T-helper 17 cell (primary cell): Measurements from ENCODE around the gene PLEKHH3. TPM values are rescaled to one million over a fixed set of nuclear protein-coding genes. Genes with fewer than 3 reads are reported as not detected.
"Not testable (repeated sequence)": the region's sequence is repeated elsewhere in the genome, so short reads cannot be mapped to it uniquely, and the experiment has no call there.

Experiments
- ATAC-seq: fragments of 150-1000 bp; cut with Tn5 transposase; 2 replicates; pipeline ENCODE4 v1.10.0; 2021; ENCODE audit warnings: mild to moderate bottlenecking, moderate library complexity
- DNase-seq, 3 donors: peaks; one replicate each; pipeline versions ENCODE4 v3.0.0 to v3.0.0-alpha.2; 2020 to 2021
- H3K9me3 ChIP-seq: one replicate; pipeline ENCODE4 v1.7.0; 2013; ENCODE audit warnings: low read length, mild to moderate bottlenecking; ENCODE audit not compliant: control insufficient read depth, poor library complexity, severe bottlenecking
- H3K27ac Mint-ChIP-seq: one replicate; pipeline ENCODE4 v1.8.0; 2022; ENCODE audit warnings: mild to moderate bottlenecking, moderate library complexity, mixed read lengths
- H3K27me3 Mint-ChIP-seq: one replicate; pipeline ENCODE4 v1.8.0; 2022; ENCODE audit warnings: mixed read lengths
- H3K36me3 Mint-ChIP-seq: one replicate; pipeline ENCODE4 v1.8.0; 2022; ENCODE audit warnings: low read depth, mixed read lengths
- H3K4me1 Mint-ChIP-seq: one replicate; pipeline ENCODE4 v1.8.0; 2022; ENCODE audit warnings: mild to moderate bottlenecking, mixed read lengths
- H3K4me3 Mint-ChIP-seq: one replicate; pipeline ENCODE4 v1.8.0; 2022; ENCODE audit warnings: mild to moderate bottlenecking, moderate library complexity, mixed read lengths
- total RNA-seq, 4 donors: library from RNA in 2 of 4; stranded (reverse) in 2 of 4; gene quantifications; one replicate each; pipeline ENCODE4 v1.2.3 and lab custom pipeline; 2022 to 2026

PLEKHH3 gene
- total RNA-seq, 2 donors from 2014 or later = 0.78 to 0.85 TPM

GRCh38 chr17:42673266-42673884, 3.4 kb downstream of the PLEKHH3 start:
- H3K27ac Mint-ChIP-seq = no peak overlapping the region
- H3K27me3 Mint-ChIP-seq = peaks cover 18% of the 10 kb centered on the region
- H3K4me3 Mint-ChIP-seq = no peak overlapping the region
- peaks cover 30% of the 10 kb centered on the region for H3K4me1 Mint-ChIP-seq
- ATAC-seq (no peak), DNase-seq (no peak)
- peaks cover 2% of the 10 kb centered on the region for H3K36me3 Mint-ChIP-seq
- H3K9me3 ChIP-seq = no peaks in the 10 kb centered on the region

- no peaks in the 10 kb centered on the region for H3K9me3 ChIP-seq
- DNase-seq = no peak
- ATAC-seq = no peak
- peaks cover 2% of the 10 kb centered on the region for H3K36me3 Mint-ChIP-seq
- peaks cover 18% of the 10 kb centered on the region for H3K27me3 Mint-ChIP-seq
- peaks cover 26% of the 10 kb centered on the region for H3K4me1 Mint-ChIP-seq
- H3K4me3 Mint-ChIP-seq = no peak overlapping the region
- no peak overlapping the region for H3K27ac Mint-ChIP-seq
Measured at GRCh38 chr17:42672038-42672437, 4.8 kb downstream of the PLEKHH3 start.

GRCh38 chr17:42670789-42671657, 5.8 kb downstream of the PLEKHH3 start:
- Mint-ChIP-seq H3K4me3 (peak overlapping the region; percentile 87), H3K27me3 (peaks cover 18% of the 10 kb centered on the region), H3K4me1 (peaks cover 20% of the 10 kb centered on the region), H3K27ac (no peak overlapping the region), H3K36me3 (peaks cover 3% of the 10 kb centered on the region)
- H3K9me3 ChIP-seq = no peaks in the 10 kb centered on the region
- no peak for DNase-seq
- no peak for ATAC-seq

- DNase-seq = peak; percentile 51 to 62 (median 60)
- Mint-ChIP-seq H3K36me3 (peaks cover 3% of the 10 kb centered on the region), H3K27me3 (peaks cover 18% of the 10 kb centered on the region), H3K4me3 (peak overlapping the region; percentile 87), H3K27ac (no peak overlapping the region), H3K4me1 (peaks cover 20% of the 10 kb centered on the region)
- ATAC-seq = peak; percentile 89
- H3K9me3 ChIP-seq = no peaks in the 10 kb centered on the region
Measured at GRCh38 chr17:42669977-42670788, 6.6 kb downstream of the PLEKHH3 start.

GRCh38 chr17:42669705-42669976, 7.2 kb downstream of the PLEKHH3 start:
- Mint-ChIP-seq H3K36me3 (peaks cover 3% of the 10 kb centered on the region), H3K27ac (no peak overlapping the region), H3K27me3 (peaks cover 13% of the 10 kb centered on the region), H3K4me1 (peaks cover 17% of the 10 kb centered on the region), H3K4me3 (peak overlapping the region; percentile 69)
- DNase-seq (no peak), ATAC-seq (no peak)
- H3K9me3 ChIP-seq = no peaks in the 10 kb centered on the region

GRCh38 chr17:42667088-42667951, 9.5 kb downstream of the PLEKHH3 start:
- Mint-ChIP-seq H3K27me3 (peaks cover 7% of the 10 kb centered on the region), H3K27ac (no peak overlapping the region), H3K4me3 (no peak overlapping the region), H3K4me1 (peaks cover 11% of the 10 kb centered on the region), H3K36me3 (peaks cover 3% of the 10 kb centered on the region)
- DNase-seq (no peak), ATAC-seq (no peak)
- no peaks in the 10 kb centered on the region for H3K9me3 ChIP-seq

- not testable (repeated sequence) for H3K4me3 Mint-ChIP-seq, ATAC-seq, H3K27ac Mint-ChIP-seq, H3K4me1 Mint-ChIP-seq, H3K36me3 Mint-ChIP-seq, H3K27me3 Mint-ChIP-seq, DNase-seq, H3K9me3 ChIP-seq
Measured at GRCh38 chr17:42666126-42666525, 10.7 kb downstream of the PLEKHH3 start.

GRCh38 chr17:42665581-42666001, 11.2 kb downstream of the PLEKHH3 start:
- no peak overlapping the region for H3K4me3 Mint-ChIP-seq
- ATAC-seq (no peak), DNase-seq (no peak)
- H3K27me3 Mint-ChIP-seq = no peaks in the 10 kb centered on the region
- H3K9me3 ChIP-seq = no peaks in the 10 kb centered on the region
- no peak overlapping the region for H3K27ac Mint-ChIP-seq
- peaks cover 5% of the 10 kb centered on the region for H3K4me1 Mint-ChIP-seq
- H3K36me3 Mint-ChIP-seq = peaks cover 3% of the 10 kb centered on the region

- peaks cover 16% of the 10 kb centered on the region for H3K4me1 Mint-ChIP-seq
- ATAC-seq = no peak
- no peak overlapping the region for H3K27ac Mint-ChIP-seq
- peak overlapping the region; percentile 36 for H3K4me3 Mint-ChIP-seq
- no peak for DNase-seq
- H3K36me3 Mint-ChIP-seq = no peaks in the 10 kb centered on the region
- H3K27me3 Mint-ChIP-seq = peaks cover 3% of the 10 kb centered on the region
- no peaks in the 10 kb centered on the region for H3K9me3 ChIP-seq
Measured at GRCh38 chr17:42660692-42661345, 16.0 kb downstream of the PLEKHH3 start.

GRCh38 chr17:42659932-42660274, 16.9 kb downstream of the PLEKHH3 start:
- H3K27ac Mint-ChIP-seq, H3K9me3 ChIP-seq, ATAC-seq, H3K36me3 Mint-ChIP-seq, DNase-seq: not testable (repeated sequence)
- Mint-ChIP-seq H3K4me1 (peaks cover 22% of the 10 kb centered on the region), H3K27me3 (peaks cover 12% of the 10 kb centered on the region), H3K4me3 (peak overlapping the region; percentile 89)

- Mint-ChIP-seq H3K27ac (peak within 1 kb of the TSS; percentile 66), H3K4me3 (peak within 1 kb of the TSS; percentile 89), H3K4me1 (peaks cover 26% of the 10 kb centered on the region), H3K36me3 (peaks cover 2% of the 10 kb centered on the region), H3K27me3 (peaks cover 15% of the 10 kb centered on the region)
- peak; percentile 43 to 59 (median 53) for DNase-seq
- H3K9me3 ChIP-seq = no peaks in the 10 kb centered on the region
- ATAC-seq = peak; percentile 79
Measured at GRCh38 chr17:42659079-42659931, 17.5 kb downstream of the PLEKHH3 start, which contains the start of gene TUBG2. TUBG2 (plus strand) TSS chr17:42659284; CDS start chr17:42659504, 220 bp downstream.
